ENCODE measurements around the gene SARNP. TPM values are rescaled to one million over a fixed set of nuclear protein-coding genes. Genes with fewer than 3 reads are reported as not detected.

The SARNP gene
- total RNA-seq, 4 donors from 2014 or later, result 56.6 to 69.3 (median 64.0) TPM

GRCh38 chr12:55831447-55831815 lies 13.9 kb upstream of the SARNP start:
- TF ChIP-seq, protein P1, sequence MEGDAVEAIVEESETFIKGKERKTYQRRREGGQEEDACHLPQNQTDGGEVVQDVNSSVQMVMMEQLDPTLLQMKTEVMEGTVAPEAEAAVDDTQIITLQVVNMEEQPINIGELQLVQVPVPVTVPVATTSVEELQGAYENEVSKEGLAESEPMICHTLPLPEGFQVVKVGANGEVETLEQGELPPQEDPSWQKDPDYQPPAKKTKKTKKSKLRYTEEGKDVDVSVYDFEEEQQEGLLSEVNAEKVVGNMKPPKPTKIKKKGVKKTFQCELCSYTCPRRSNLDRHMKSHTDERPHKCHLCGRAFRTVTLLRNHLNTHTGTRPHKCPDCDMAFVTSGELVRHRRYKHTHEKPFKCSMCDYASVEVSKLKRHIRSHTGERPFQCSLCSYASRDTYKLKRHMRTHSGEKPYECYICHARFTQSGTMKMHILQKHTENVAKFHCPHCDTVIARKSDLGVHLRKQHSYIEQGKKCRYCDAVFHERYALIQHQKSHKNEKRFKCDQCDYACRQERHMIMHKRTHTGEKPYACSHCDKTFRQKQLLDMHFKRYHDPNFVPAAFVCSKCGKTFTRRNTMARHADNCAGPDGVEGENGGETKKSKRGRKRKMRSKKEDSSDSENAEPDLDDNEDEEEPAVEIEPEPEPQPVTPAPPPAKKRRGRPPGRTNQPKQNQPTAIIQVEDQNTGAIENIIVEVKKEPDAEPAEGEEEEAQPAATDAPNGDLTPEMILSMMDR (IDR thresholded peaks at IDR 0.05; ENCODE audit: low read depth), result no peak

- TF ChIP-seq, protein P1 (IDR thresholded peaks at IDR 0.05; ENCODE audit: low read depth), result no peak
These were observed 13.3 kb upstream of the SARNP start for GRCh38 chr12:55830601-55831446.

GRCh38 chr12:55829967-55830600 lies 12.6 kb upstream of the SARNP start:
- TF ChIP-seq, protein P1 (IDR thresholded peaks at IDR 0.05; ENCODE audit: low read depth), result no peak

GRCh38 chr12:55828357-55828756 lies 10.8 kb upstream of the SARNP start:
- TF ChIP-seq, protein P1 (IDR thresholded peaks at IDR 0.05; ENCODE audit: low read depth), result no peak

DNA sequence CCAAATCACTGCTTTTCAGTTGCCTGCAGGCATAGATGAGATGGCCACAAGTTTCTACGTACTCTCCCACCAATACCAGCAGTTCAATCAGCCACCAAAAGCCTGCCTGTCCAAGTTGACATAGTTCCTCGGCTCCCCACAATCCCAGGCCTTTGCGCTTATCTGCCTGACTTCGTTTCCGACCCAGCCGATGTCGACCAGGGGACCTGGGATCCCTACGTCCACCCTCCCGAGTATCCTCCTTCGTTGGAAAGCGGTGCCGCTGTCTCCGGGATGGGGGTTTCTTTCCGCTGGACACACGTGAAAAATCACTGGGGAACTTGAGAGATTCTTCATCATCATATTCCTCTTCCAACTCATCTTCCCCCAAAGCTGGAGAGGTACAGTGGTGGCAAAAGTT lies 10.3 kb upstream of the SARNP start:
- TF ChIP-seq, protein P1 (IDR thresholded peaks at IDR 0.05; ENCODE audit: low read depth), result no peak

GRCh38 chr12:55824726-55825125 lies 7.2 kb upstream of the SARNP start:
- TF ChIP-seq, protein P1 (IDR thresholded peaks at IDR 0.05; ENCODE audit: low read depth), result no peak

GRCh38 chr12:55823419-55823818 lies 5.9 kb upstream of the SARNP start:
- TF ChIP-seq, protein P1 (IDR thresholded peaks at IDR 0.05; ENCODE audit: low read depth), result no peak
